GM12801 (cell line): ENCODE data around the gene CHMP4B.

Experiments used
- CTCF ChIP-seq: IDR thresholded peaks from one replicate; pipeline ENCODE4 v1.5.1; 2011; ENCODE audit warnings: control low read depth; ENCODE audit not compliant: insufficient read length; ENCODE audit errors: extremely low read depth

CHMP4B gene, protein sequence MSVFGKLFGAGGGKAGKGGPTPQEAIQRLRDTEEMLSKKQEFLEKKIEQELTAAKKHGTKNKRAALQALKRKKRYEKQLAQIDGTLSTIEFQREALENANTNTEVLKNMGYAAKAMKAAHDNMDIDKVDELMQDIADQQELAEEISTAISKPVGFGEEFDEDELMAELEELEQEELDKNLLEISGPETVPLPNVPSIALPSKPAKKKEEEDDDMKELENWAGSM

GRCh38 chr20:33810885-33811775, at the start of gene CHMP4B:
TSS of gene CHMP4B (plus strand) at chr20:33811348. CDS start at chr20:33811469, 121 bp downstream.
- TF ChIP-seq CTCF, result no peak

- TF ChIP-seq CTCF, result no peak
Observed at GRCh38 chr20:33761698-33762250, 49.4 kb upstream of the CHMP4B start.

DNA sequence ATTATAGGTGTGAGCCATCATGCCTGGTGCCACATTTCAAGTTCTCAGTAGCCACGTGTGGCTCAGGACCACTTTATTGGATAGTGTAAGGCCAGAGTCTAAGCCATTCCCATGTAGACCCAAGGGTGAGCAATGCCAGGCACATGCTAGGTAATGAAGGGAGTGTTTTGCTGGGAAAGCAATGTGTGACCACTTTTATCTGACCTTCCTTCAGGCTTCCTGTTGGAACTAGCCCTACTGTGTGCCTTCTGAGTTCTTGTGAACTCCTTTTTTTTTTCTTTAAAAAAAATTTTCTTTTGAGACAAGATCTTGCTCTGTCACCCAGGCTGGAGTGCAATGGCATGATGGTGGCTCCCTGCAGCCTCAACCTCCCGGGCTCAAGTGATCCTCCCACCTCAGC, 46.0 kb upstream of the CHMP4B start:
- TF ChIP-seq CTCF, result no peak

GRCh38 chr20:33765592-33765991, 45.6 kb upstream of the CHMP4B start:
- no peak for TF ChIP-seq CTCF

GRCh38 chr20:33766686-33767085, 44.5 kb upstream of the CHMP4B start:
- TF ChIP-seq CTCF, result no peak

DNA sequence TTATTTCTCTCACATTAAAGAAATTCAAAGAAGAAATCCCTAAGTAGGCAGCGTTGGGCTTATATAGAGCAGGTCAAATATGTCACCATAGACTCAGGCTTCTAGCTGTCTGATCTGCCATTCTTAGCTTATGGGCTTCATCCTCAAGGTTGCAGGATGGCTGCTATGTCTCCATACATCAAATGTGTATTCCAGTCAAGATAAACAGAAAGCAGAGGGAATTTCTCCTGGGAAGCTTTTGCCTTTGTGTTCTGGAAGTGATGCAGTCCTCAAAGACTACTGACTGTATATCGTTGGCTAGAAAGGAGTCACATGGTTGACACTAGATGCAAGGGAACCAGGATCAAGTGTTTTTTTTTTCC, 43.4 kb upstream of the CHMP4B start:
- TF ChIP-seq CTCF, result no peak

GRCh38 chr20:33769043-33769442, 42.1 kb upstream of the CHMP4B start:
- no peak for TF ChIP-seq CTCF
